ENCODE measurements around the gene DTWD1.

GRCh38 chr15:49621887-49622286, 1.0 kb downstream of the DTWD1 start:
- TF ChIP-seq CTCF (IDR thresholded peaks at IDR 0.05) (no peak), POLR2AphosphoS5 (IDR thresholded peaks at IDR 0.05) (no peak), EP300 (IDR thresholded peaks at IDR 0.05) (no peak)
